Activated T-helper 1 cell treated with Interleukin-2 at 50 U/mL for 16 hours (primary cell): ENCODE data around the gene RIN3.
A peak's percentile ranks its signal among the peaks of the same experiment; 100 is the strongest.

Experiments used
- DNase-seq: peaks from one replicate; pipeline ENCODE4 v3.0.0-alpha.2; 2020; ENCODE audit warnings: low read depth

RIN3 gene

GRCh38 chr14:92687681-92688433 is 174.3 kb downstream of the RIN3 start:
- no peak for DNase-seq

GRCh38 chr14:92688434-92689375 is 175.1 kb downstream of the RIN3 start:
- no peak for DNase-seq

- no peak for DNase-seq
Measured at GRCh38 chr14:92690171-92691011, 176.8 kb downstream of the RIN3 start.

GRCh38 chr14:92692822-92693226 is 179.2 kb downstream of the RIN3 start:
- peak; percentile 14 for DNase-seq

- DNase-seq, result no peak
Measured at GRCh38 chr14:92693998-92694795, 180.6 kb downstream of the RIN3 start.

- DNase-seq, result no peak
Measured at GRCh38 chr14:92694807-92695206, 181.2 kb downstream of the RIN3 start.

GRCh38 chr14:92695562-92695961 is 182.0 kb downstream of the RIN3 start:
- no peak for DNase-seq

GRCh38 chr14:92696366-92696765 is 182.8 kb downstream of the RIN3 start:
- DNase-seq, result no peak

GRCh38 chr14:92698393-92698792 is 184.8 kb downstream of the RIN3 start:
- DNase-seq, result no peak

- no peak for DNase-seq
Measured at GRCh38 chr14:92701826-92702225, 188.2 kb downstream of the RIN3 start.

- no peak for DNase-seq
Measured at GRCh38 chr14:92702441-92702918, 188.9 kb downstream of the RIN3 start.

GRCh38 chr14:92703516-92703915 is 189.9 kb downstream of the RIN3 start:
- no peak for DNase-seq

GRCh38 chr14:92704036-92704804 is 190.6 kb downstream of the RIN3 start:
- no peak for DNase-seq

GRCh38 chr14:92704821-92705220 is 191.2 kb downstream of the RIN3 start:
- no peak for DNase-seq

GRCh38 chr14:92706386-92706785 is 192.8 kb downstream of the RIN3 start:
- no peak for DNase-seq

- no peak for DNase-seq
Measured at GRCh38 chr14:92709340-92710000, 195.9 kb downstream of the RIN3 start.

- no peak for DNase-seq
Measured at GRCh38 chr14:92710001-92710341, 196.4 kb downstream of the RIN3 start.

GRCh38 chr14:92711976-92712653 is 198.5 kb downstream of the RIN3 start:
- DNase-seq, result no peak

GRCh38 chr14:92712654-92713051 is 199.1 kb downstream of the RIN3 start:
- no peak for DNase-seq
